Endothelial cell of umbilical vein (primary cell): Measurements from ENCODE around the gene MYL1. TPM values are rescaled to one million over a fixed set of nuclear protein-coding genes. Genes with fewer than 3 reads are reported as not detected.

Experiments
- BruUV-seq: library from RNA; stranded (reverse); fragments of 400-500 nt; replicated peaks from 2 replicates; lab custom pipeline; 2021; lab: Mats Ljungman, UMichigan
- CTCF ChIA-PET: fragments of 300-600, 350-600 bp; sonication (Branson Sonifier 250); formaldehyde crosslinking; loops from one replicate; lab custom pipeline; 2021; ENCODE audit warnings: antibody characterized with exemption, inconsistent platforms; lab: Charles Lee
- POLR2A ChIA-PET: fragments of 300-600, 350-600 bp; sonication (Branson Sonifier 250); formaldehyde crosslinking; loops from one replicate; lab custom pipeline; 2021; ENCODE audit warnings: antibody characterized with exemption, inconsistent platforms; lab: Charles Lee
- DNase-seq: peaks from one replicate; pipeline ENCODE4 v3.0.0-alpha.2; 2011; ENCODE audit warnings: low read depth, low spot score
- FAIRE-seq: peaks from 2 replicates; lab custom pipeline; 2011; peaks lifted over from hg19 to GRCh38; lab: Jason Lieb, UNC
- H2AFZ ChIP-seq: 2 replicates; pipeline ENCODE4 v1.6.0; 2012; ENCODE audit warnings: low read depth, low read length, control low read depth, inconsistent platforms
- H3K27ac ChIP-seq: 2 replicates; pipeline ENCODE4 v1.5.1; 2011; ENCODE audit warnings: low read depth, mild to moderate bottlenecking, control low read depth, low read length, moderate library complexity; ENCODE audit not compliant: insufficient read depth
- H3K27me3 ChIP-seq, 2 experiments: 2 replicates each; pipeline versions ENCODE4 v1.6.0 to v1.6.1; 2011; ENCODE audit warnings: low read length in 2 of 2, mixed read lengths in 1 of 2; ENCODE audit not compliant: control insufficient read depth in 2 of 2, insufficient read depth in 2 of 2
- H3K36me3 ChIP-seq, 2 experiments: 2 replicates in 1 of 2; 3 replicates in 1 of 2; pipeline ENCODE4 v1.5.1; 2011; ENCODE audit warnings: low read length in 2 of 2, mild to moderate bottlenecking in 1 of 2, moderate library complexity in 1 of 2; ENCODE audit not compliant: control insufficient read depth in 2 of 2, insufficient read depth in 2 of 2; ENCODE audit errors: extremely low read depth in 1 of 2
- H3K4me1 ChIP-seq: 3 replicates; pipeline ENCODE4 v1.5.1; 2011; ENCODE audit warnings: mild to moderate bottlenecking, low read length; ENCODE audit not compliant: control insufficient read depth, insufficient read depth; ENCODE audit errors: extremely low read depth
- H3K4me2 ChIP-seq: 2 replicates; pipeline ENCODE4 v1.6.1; 2011; ENCODE audit warnings: low read length, control low read depth, mixed read lengths; ENCODE audit not compliant: insufficient read depth
- H3K4me3 ChIP-seq, 3 experiments: fragments of 200-600 bp in 1 of 3; sonication (generic), shearing (Covaris generic) in 1 of 3; replicated peaks in 1 of 3; 2 replicates each; pipeline ENCODE4 v1.5.1; 2011 to 2016; ENCODE audit warnings: control low read depth in 3 of 3, low read length in 3 of 3, mild to moderate bottlenecking in 2 of 3, inconsistent platforms in 1 of 3, low read depth in 1 of 3, moderate library complexity in 1 of 3; ENCODE audit not compliant: insufficient read depth in 1 of 3
- H3K79me2 ChIP-seq: 2 replicates; pipeline ENCODE4 v1.6.0; 2012; ENCODE audit warnings: low read length, inconsistent platforms; ENCODE audit not compliant: control insufficient read depth, insufficient read depth
- H3K9ac ChIP-seq: replicated peaks from 2 replicates; pipeline ENCODE3; 2011; ENCODE audit warnings: low read length, control low read depth; ENCODE audit not compliant: insufficient read depth; ENCODE audit errors: extremely low read depth
- H3K9me1 ChIP-seq: replicated peaks from 3 replicates; pipeline ENCODE4 v1.6.0; 2011; ENCODE audit warnings: mild to moderate bottlenecking, low read length; ENCODE audit not compliant: control insufficient read depth, insufficient read depth; ENCODE audit errors: extremely low read depth
- H3K9me3 ChIP-seq: replicated peaks from 2 replicates; pipeline ENCODE4 v1.5.1; 2012; ENCODE audit warnings: low read length, inconsistent platforms; ENCODE audit not compliant: control insufficient read depth, insufficient read depth
- H4K20me1 ChIP-seq: replicated peaks from 2 replicates; pipeline ENCODE3; 2011; ENCODE audit warnings: mild to moderate bottlenecking, low read length; ENCODE audit not compliant: control insufficient read depth, insufficient read depth; ENCODE audit errors: extremely low read depth
- CTCF ChIP-seq, 2 donors: IDR thresholded peaks; 1 replicate in 1 of 2; 2 replicates in 1 of 2; pipeline ENCODE4 v1.5.1; 2011; ENCODE audit warnings: low read length in 2 of 2, mild to moderate bottlenecking in 2 of 2, moderate library complexity in 2 of 2, control low read depth in 1 of 2, inconsistent platforms in 1 of 2, low read depth in 1 of 2; ENCODE audit not compliant: insufficient read depth in 1 of 2; ENCODE audit errors: extremely low read depth in 1 of 2
- EZH2 ChIP-seq: IDR thresholded peaks from 2 replicates; pipeline ENCODE4 v1.6.1; 2012; ENCODE audit warnings: borderline replicate concordance, low read depth, mild to moderate bottlenecking, moderate library complexity, low read length, inconsistent platforms; ENCODE audit not compliant: severe bottlenecking
- FOS ChIP-seq: IDR thresholded peaks from 2 replicates; pipeline ENCODE4 v1.6.1; 2011; ENCODE audit warnings: mild to moderate bottlenecking, low read length, moderate library complexity, borderline replicate concordance; ENCODE audit not compliant: insufficient read depth
- GATA2 ChIP-seq: IDR thresholded peaks from 2 replicates; pipeline ENCODE4 v1.7.0; 2011; ENCODE audit warnings: low read depth, mild to moderate bottlenecking, moderate library complexity, mixed read lengths, low read length; ENCODE audit not compliant: insufficient read length, insufficient read depth
- JUN ChIP-seq: IDR thresholded peaks from 2 replicates; pipeline ENCODE4 v1.6.1; 2011; ENCODE audit warnings: borderline replicate concordance, low read depth; ENCODE audit not compliant: insufficient read length, insufficient read depth
- MYC ChIP-seq: IDR thresholded peaks from one replicate; pipeline ENCODE4 v1.6.1; 2011; ENCODE audit warnings: mild to moderate bottlenecking, low read depth, low read length
- POLR2A ChIP-seq: IDR thresholded peaks from 2 replicates; pipeline ENCODE4 v1.6.1; 2012; ENCODE audit warnings: low read depth, mild to moderate bottlenecking, control low read depth, low read length
- POLR2AphosphoS5 ChIP-seq: IDR thresholded peaks from 2 replicates; pipeline ENCODE4 v1.6.1; 2012; ENCODE audit warnings: low read depth, mild to moderate bottlenecking, control low read depth, low read length, moderate library complexity; ENCODE audit not compliant: insufficient read depth
- dilution Hi-C: fragments of 300-500 bp; cut with MboI; formaldehyde crosslinking; loops from one replicate; pipeline ENCODE4 v1.15.0; 2019; ENCODE audit warnings: low sequenced_read_pairs; ENCODE audit not compliant: extremely low pct_ligation_motif_present
- intact Hi-C: fragments of 100-400 bp; cut with micrococcal nuclease; formaldehyde crosslinking; loops from one replicate; pipeline ENCODE4 v1.10.0; 2022
- polyA plus RNA-seq, 4 experiments: library from polyadenylated mRNA; depleted of rRNA in 3 of 4; stranded (reverse) in 3 of 4; unstranded in 1 of 4; fragments of >200 nt; gene quantifications; 2 replicates each; pipeline versions ENCODE4 v1.2.1 to v1.2.3, GENCODE V29; 2011 to 2012; ENCODE audit warnings: missing spikeins in 1 of 4
- total RNA-seq: library from RNA; stranded (reverse); gene quantifications from 2 replicates; pipeline ENCODE4 v1.2.3, GENCODE V29; 2021
- TF ChIP-seq, protein P1 (sequence below): IDR thresholded peaks from 2 replicates; pipeline ENCODE4 v1.6.1; 2011; ENCODE audit not compliant: insufficient read depth, insufficient read length

MYL1 gene
- total and polyA plus RNA-seq, 2 donors (not counting 3 experiments of a cell fraction or from before 2014, with no cell fraction given), result not detected

GRCh38 chr2:210337159-210337558 lies 22.2 kb upstream of the MYL1 start:
- Histone ChIP-seq H3K9ac (no peak overlapping the region), H3K4me3 (no peak overlapping the region), H2AFZ (no peak overlapping the region), H3K27ac (no peak overlapping the region), H3K9me3 (no peaks in the 10 kb centered on the region), H3K9me1 (no peaks in the 10 kb centered on the region), H3K36me3 (no peaks in the 10 kb centered on the region), H3K27me3 (no peaks in the 10 kb centered on the region), H3K79me2 (no peaks in the 10 kb centered on the region), H4K20me1 (no peaks in the 10 kb centered on the region), H3K4me1 (no peaks in the 10 kb centered on the region), H3K4me2 (no peak overlapping the region)
- ChIA-PET CTCF (no interaction called here), POLR2A (no interaction called here)
- BruUV-seq, result no TSS peak
- TF ChIP-seq MYC, result no peak
- intact Hi-C loops, result no loop called here
- DNase-seq, result no peak
- no peak for FAIRE-seq
- dilution Hi-C loops, result no loop called here

DNA sequence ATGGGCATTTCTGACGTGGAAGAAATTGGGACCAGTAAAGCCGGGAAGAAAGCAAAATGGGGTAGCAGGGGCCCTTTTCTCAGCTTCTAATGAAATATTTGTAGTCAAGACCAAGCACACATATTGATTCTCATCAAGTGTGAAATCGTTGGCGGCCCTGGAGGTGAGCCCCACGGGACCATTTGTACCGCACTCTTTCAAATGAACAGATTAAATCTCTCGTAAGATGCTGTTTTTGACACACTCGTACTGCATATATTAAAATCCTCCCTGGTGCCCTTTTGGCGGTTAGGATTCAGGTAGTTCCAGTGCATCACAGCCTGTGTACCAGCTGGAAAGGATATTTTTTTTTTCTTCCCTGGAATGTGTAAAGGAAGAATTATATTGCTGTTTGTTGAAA lies 9.9 kb upstream of the MYL1 start:
- Histone ChIP-seq H3K36me3 (no peaks in the 10 kb centered on the region), H3K9ac (no peak overlapping the region), H3K4me1 (no peaks in the 10 kb centered on the region), H3K79me2 (no peaks in the 10 kb centered on the region), H4K20me1 (no peaks in the 10 kb centered on the region), H3K4me2 (no peak overlapping the region), H3K27ac (no peak overlapping the region), H3K4me3 (no peak overlapping the region), H3K9me1 (no peaks in the 10 kb centered on the region), H3K27me3 (no peaks in the 10 kb centered on the region), H2AFZ (no peak overlapping the region), H3K9me3 (no peaks in the 10 kb centered on the region)
- dilution Hi-C loops (no loop called here), intact Hi-C loops (no loop called here)
- DNase-seq, result no peak
- POLR2A ChIA-PET, result no interaction called here
- CTCF ChIA-PET, result no interaction called here
- TF ChIP-seq CTCF (IDR thresholded peaks at IDR 0.05; ENCODE audit: extremely low read depth in 1 of 2, insufficient read depth in 1 of 2, low read depth in 1 of 2, low read length in 2 of 2) (no peak), GATA2 (no peak), JUN (no peak), EZH2 (no peak), POLR2A (no peak), MYC (no peak), FOS (no peak), POLR2AphosphoS5 (no peak)
- TF ChIP-seq, protein P1, sequence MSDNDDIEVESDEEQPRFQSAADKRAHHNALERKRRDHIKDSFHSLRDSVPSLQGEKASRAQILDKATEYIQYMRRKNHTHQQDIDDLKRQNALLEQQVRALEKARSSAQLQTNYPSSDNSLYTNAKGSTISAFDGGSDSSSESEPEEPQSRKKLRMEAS, result no peak
- BruUV-seq, result no TSS peak
- FAIRE-seq, result no peak
